Brain microvascular endothelial cell (primary cell): ENCODE measurements around the gene NFIX.

ENCODE experiments used
- DNase-seq: peaks from one replicate; pipeline ENCODE4 v3.0.0-alpha.2; 2020
- H3K27ac ChIP-seq: fragments of 250-450 bp; sonication (Bioruptor Pico); 2 replicates; pipeline ENCODE4 v1.5.1; 2020; ENCODE audit warnings: mild to moderate bottlenecking, moderate library complexity
- H3K27me3 ChIP-seq: fragments of 250-450 bp; sonication (Bioruptor Pico); replicated peaks from 2 replicates; pipeline ENCODE4 v1.5.1; 2020; ENCODE audit warnings: mild to moderate bottlenecking
- H3K36me3 ChIP-seq: fragments of 250-450 bp; sonication (Bioruptor Pico); replicated peaks from 2 replicates; pipeline ENCODE4 v1.5.1; 2020; ENCODE audit warnings: mild to moderate bottlenecking
- H3K4me3 ChIP-seq: 2 replicates; pipeline ENCODE4 v1.5.1; 2011; ENCODE audit warnings: low read depth, mild to moderate bottlenecking, control low read depth, low read length, moderate library complexity
- in situ Hi-C: cut with HindIII; loops from 2 replicates; pipeline ENCODE4 v1.10.0; 2017; ENCODE audit warnings: low sequenced_read_pairs, low pct_ligation_motif_present
- TF ChIP-seq, protein P1 (sequence below): IDR thresholded peaks from 2 replicates; pipeline ENCODE4 v1.5.1; 2011; ENCODE audit warnings: low read depth, mild to moderate bottlenecking, moderate library complexity, low read length, control low read depth, inconsistent platforms; ENCODE audit errors: missing control alignments

The NFIX gene

DNA sequence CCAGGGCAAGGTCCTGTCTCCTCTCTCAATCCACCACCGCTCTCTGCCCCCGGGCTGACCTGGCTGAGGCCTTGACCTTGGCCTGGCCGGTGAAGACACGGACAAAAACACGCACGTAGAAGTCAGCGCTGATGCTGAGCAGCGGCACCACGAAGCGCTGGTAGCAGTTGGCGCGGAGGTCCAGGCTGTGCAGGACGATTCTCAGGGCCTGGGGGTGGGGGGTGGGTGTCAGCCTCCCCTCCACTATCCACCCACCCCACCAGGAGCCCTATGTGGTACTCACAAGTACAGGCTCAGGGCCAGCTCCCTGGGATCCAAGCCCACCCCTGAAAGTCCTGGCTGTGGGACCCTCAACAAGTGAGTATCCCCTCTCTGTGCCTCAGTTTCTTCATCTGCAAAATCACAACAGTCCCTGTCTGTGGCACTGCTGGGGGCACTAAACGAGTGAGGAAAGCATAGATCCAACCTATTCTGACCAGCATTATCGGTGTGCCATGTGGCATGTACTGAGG lies 114.9 kb downstream of the NFIX start:
- no peaks in the 10 kb centered on the region for H3K27me3 ChIP-seq
- no peak for DNase-seq
- in situ Hi-C loops: no loop called here
- H3K36me3 ChIP-seq: peaks cover 43% of the 10 kb centered on the region
- H3K4me3 ChIP-seq: no peak overlapping the region
- no peak overlapping the region for H3K27ac ChIP-seq
- TF ChIP-seq, protein P1, sequence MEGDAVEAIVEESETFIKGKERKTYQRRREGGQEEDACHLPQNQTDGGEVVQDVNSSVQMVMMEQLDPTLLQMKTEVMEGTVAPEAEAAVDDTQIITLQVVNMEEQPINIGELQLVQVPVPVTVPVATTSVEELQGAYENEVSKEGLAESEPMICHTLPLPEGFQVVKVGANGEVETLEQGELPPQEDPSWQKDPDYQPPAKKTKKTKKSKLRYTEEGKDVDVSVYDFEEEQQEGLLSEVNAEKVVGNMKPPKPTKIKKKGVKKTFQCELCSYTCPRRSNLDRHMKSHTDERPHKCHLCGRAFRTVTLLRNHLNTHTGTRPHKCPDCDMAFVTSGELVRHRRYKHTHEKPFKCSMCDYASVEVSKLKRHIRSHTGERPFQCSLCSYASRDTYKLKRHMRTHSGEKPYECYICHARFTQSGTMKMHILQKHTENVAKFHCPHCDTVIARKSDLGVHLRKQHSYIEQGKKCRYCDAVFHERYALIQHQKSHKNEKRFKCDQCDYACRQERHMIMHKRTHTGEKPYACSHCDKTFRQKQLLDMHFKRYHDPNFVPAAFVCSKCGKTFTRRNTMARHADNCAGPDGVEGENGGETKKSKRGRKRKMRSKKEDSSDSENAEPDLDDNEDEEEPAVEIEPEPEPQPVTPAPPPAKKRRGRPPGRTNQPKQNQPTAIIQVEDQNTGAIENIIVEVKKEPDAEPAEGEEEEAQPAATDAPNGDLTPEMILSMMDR: no peak

DNA sequence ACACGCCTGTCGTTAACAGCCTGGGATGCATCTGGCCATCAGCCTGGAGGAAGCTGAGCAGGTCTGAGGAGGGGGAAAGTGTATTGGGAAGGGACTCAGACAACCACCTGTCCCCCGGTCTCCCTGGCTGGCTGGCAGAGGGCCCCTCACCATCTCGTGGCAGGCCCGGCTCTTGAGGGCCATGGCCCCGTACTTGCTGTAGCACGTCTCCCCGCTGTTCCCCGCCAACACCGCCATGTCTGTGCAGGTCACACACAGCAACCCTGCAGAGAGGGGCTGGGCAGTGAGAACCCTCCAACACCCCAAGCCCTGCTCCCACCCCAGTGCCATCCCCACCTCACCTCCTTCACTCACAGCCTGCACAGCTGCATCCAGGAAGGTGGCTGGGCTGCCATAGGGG lies 117.3 kb downstream of the NFIX start:
- H3K27ac ChIP-seq: no peak overlapping the region
- H3K36me3 ChIP-seq: peaks cover 37% of the 10 kb centered on the region
- TF ChIP-seq, protein P1: no peak
- in situ Hi-C loops: no loop called here
- no peak for DNase-seq
- H3K4me3 ChIP-seq: no peak overlapping the region
- no peaks in the 10 kb centered on the region for H3K27me3 ChIP-seq

DNA sequence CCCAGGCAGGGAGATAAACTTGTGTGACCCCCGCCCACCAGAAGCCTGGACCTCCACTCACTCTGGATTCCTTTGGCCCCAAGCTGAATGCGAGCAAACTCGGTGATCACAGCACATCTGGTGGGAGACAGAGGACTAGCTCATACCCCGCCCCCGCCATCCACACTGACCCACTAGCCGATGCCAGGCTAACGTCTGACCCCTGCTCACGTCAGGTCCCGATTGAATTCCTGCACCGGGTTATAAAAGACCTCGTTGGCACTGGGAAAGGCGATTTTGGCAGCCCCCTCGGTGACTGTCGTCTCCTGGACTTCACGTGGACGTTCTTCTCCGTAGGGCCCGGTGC lies 120.6 kb downstream of the NFIX start:
- in situ Hi-C loops: no loop called here
- H3K4me3 ChIP-seq: peak overlapping the region; percentile 98
- no peak for DNase-seq

DNA sequence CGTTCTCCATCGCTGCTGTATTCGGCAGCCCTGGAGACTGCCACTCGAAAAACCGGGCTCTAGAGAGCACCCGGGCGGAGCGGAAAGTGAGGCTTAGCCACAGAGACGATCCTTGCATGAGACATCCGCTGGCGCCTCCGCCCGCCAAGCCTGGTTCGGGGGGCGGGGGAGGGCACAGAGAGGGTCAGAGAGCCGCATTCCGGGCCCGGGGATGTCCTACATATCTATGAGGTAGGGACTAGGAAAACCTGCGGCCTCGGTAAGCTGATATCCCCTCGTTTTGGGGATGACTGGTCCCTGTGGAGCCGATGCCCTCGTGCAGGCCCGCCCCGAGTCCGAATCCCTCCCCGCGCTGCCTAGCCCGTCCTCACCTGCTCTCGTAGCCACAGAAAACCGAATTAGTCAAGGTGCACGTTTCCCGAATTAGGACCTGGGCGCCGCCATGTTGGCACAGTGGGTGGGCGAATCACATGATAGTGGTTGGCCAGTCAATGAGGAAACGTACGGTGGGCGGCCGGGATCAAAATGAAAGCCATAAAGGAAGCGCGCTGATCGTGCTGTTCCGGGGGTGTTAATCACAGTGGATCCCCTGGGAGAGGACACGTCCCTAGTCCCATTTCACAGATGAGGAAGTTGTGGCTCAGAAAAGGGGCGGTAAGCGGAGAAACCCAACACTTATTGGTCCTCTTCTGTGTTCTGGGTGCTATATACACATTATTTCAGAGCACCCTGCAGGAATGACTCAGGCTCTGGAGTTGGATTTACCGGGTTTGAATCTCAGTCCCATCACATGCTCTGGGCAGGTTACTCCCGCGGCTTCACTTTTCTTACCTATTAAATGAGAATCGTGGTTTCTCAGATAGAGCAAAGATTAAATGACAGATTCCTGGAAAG lies 121.3 kb downstream of the NFIX start, which contains the start of gene TRMT1:
TSS of gene TRMT1 (minus strand) at position 459 of the 894 bp plus-strand sequence. CDS start at position 118, 341 bp downstream.
- TF ChIP-seq, protein P1: no peak
- Histone ChIP-seq H3K27me3 (no peaks in the 10 kb centered on the region), H3K36me3 (peaks cover 18% of the 10 kb centered on the region), H3K27ac (peak within 1 kb of the TSS; percentile 73), H3K4me3 (peak within 1 kb of the TSS; percentile 98)
- peak; percentile 97 for DNase-seq
- in situ Hi-C loops: no loop called here

More for the DNA sequence above, 120.6 kb downstream of the NFIX start:
- TF ChIP-seq, protein P1: no peak
- H3K36me3 ChIP-seq: peaks cover 18% of the 10 kb centered on the region
- H3K27me3 ChIP-seq: no peaks in the 10 kb centered on the region
- peak overlapping the region; percentile 73 for H3K27ac ChIP-seq

DNA sequence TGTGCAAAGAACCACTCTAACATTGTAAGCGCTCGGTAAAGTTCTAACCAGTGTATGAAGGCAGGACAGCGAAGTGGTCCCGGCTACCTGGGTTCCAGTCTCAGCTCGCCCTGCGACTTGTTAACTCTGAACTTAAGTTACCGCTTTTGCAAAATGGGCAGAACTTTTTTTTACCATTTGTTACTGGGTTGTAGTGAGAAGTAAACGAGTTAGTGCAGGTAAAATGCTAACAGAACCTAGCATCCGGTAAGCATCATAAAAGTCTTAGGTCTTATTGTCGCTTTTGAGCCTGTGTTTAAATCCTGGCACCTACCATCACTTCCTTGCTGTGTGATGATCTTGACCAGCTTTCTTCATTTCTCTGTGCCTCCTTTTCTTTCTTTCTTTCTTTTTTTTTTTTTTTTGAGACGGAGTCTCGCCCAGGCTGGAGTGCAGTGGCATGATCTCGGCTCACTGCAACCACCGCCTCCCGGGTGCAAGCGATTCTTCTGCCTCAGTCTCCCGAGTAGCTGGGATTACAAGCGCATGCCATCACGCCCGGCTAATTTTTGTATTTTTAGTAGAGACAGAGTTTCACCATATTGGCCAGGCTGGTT lies 122.0 kb downstream of the NFIX start:
- no peak for DNase-seq
- Histone ChIP-seq H3K27ac (peak overlapping the region; percentile 73), H3K4me3 (peak overlapping the region; percentile 98)

More for the DNA sequence above, 122.0 kb downstream of the NFIX start:
- in situ Hi-C loops: no loop called here
- peaks cover 24% of the 10 kb centered on the region for H3K36me3 ChIP-seq
- no peaks in the 10 kb centered on the region for H3K27me3 ChIP-seq
- TF ChIP-seq, protein P1: no peak
